ENCODE results near the gene BCL7A. TPM values are rescaled to one million over a fixed set of nuclear protein-coding genes. Genes with fewer than 3 reads are reported as not detected.

BCL7A gene
- polyA plus RNA-seq, 1 experiment, result 3.4 TPM

GRCh38 chr12:122003651-122004611 lies 17.8 kb upstream of the BCL7A start:
- CTCF ChIA-PET, result interaction anchor here (0.7 to 1.8 kb wide), 8 partner anchors 14 to 209 kb away, joined by 3 to 7 read pairs (median 4); partner anchors contain the start of gene BCL7A
- TF ChIP-seq CTCF (IDR thresholded peaks at IDR 0.05; ENCODE audit: insufficient read depth, low read depth, low read length), result no peak
- POLR2A ChIA-PET, result interaction anchor here (0.6 kb wide), 1 partner anchor 11 kb away, joined by 3 read pairs; no protein-coding TSS in a partner anchor

DNA sequence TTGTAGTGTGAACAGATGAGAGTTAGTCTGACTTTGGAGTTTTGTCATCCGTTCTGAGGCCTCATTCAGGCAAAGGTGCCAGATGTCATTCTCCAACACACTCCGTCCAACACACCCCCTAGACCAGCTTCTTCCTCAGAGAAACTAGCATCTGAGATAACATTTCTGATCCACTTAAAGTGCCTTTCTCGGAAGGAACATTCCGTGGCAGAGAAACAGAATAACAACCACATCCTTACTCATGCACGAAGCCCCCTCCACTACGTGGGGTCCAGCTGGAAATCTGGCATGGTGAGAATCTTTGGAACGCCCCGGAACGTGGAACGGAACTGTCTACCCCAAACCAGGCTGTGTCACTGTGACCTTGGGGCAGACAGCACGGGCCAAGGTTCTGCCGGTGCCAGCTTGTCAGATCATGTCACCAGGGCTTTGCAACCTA lies 17.0 kb upstream of the BCL7A start:
- ChIA-PET CTCF (interaction anchor here (1.1 to 1.3 kb wide), 4 partner anchors 15 to 33 kb away, joined by 3 to 6 read pairs (median 4); partner anchors contain the start of gene BCL7A), POLR2A (interaction anchor here (0.6 kb wide), 1 partner anchor 12 kb away, joined by 3 read pairs; no protein-coding TSS in a partner anchor)
- Histone ChIP-seq H3K36me3 (ENCODE audit: control insufficient read depth, insufficient read depth, low read length) (no peaks in the 10 kb centered on the region), H3K4me3 (ENCODE audit: low read depth, low read length) (no peak overlapping the region), H3K27me3 (ENCODE audit: control insufficient read depth, insufficient read depth, low read length) (no peaks in the 10 kb centered on the region)
- no peak for TF ChIP-seq CTCF (IDR thresholded peaks at IDR 0.05; ENCODE audit: insufficient read depth, low read depth, low read length)
- DNase-seq (ENCODE audit: low read depth), result no peak

More at GRCh38 chr12:122003651-122004611, 17.8 kb upstream of the BCL7A start:
- no peak for DNase-seq (ENCODE audit: low read depth)
- Histone ChIP-seq H3K4me3 (ENCODE audit: low read depth, low read length) (no peak overlapping the region), H3K36me3 (ENCODE audit: control insufficient read depth, insufficient read depth, low read length) (no peaks in the 10 kb centered on the region), H3K27me3 (ENCODE audit: control insufficient read depth, insufficient read depth, low read length) (no peaks in the 10 kb centered on the region)

DNA sequence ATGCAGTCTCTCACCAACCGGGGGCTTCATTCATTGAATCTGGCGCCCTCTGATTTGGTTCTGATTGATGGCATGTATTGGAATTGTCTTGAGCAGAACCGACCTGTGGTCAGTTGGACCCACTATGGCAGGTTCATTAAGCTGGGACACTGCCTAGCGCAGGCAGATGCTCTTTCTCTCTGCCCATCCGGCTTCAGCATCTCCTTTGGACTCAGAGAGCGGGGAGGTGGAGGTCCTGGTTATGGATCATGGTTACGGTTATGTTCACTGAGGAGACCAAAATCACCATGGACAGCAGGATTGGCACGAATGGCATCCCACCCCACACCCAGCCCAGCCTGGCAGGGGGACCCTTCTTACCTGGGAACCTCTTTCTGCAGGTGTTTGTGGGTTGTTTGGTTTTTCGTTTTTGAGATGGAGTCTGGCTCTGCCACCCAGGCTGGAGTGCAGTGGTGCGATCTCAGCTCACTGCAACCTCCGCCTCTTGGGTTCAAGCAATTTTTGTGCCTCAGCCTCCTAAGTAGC lies 16.4 kb upstream of the BCL7A start:
- Histone ChIP-seq H3K36me3 (ENCODE audit: control insufficient read depth, insufficient read depth, low read length) (no peaks in the 10 kb centered on the region), H3K27me3 (ENCODE audit: control insufficient read depth, insufficient read depth, low read length) (no peaks in the 10 kb centered on the region), H3K4me3 (ENCODE audit: low read depth, low read length) (no peak overlapping the region)
- CTCF ChIA-PET, result interaction anchor here (1.1 to 1.3 kb wide), 3 partner anchors 15 to 32 kb away, joined by 3 to 4 read pairs (median 4); partner anchors contain the start of gene BCL7A
- POLR2A ChIA-PET, result no interaction called here
- TF ChIP-seq CTCF (IDR thresholded peaks at IDR 0.05; ENCODE audit: insufficient read depth, low read depth, low read length), result no peak
- no peak for DNase-seq (ENCODE audit: low read depth)

DNA sequence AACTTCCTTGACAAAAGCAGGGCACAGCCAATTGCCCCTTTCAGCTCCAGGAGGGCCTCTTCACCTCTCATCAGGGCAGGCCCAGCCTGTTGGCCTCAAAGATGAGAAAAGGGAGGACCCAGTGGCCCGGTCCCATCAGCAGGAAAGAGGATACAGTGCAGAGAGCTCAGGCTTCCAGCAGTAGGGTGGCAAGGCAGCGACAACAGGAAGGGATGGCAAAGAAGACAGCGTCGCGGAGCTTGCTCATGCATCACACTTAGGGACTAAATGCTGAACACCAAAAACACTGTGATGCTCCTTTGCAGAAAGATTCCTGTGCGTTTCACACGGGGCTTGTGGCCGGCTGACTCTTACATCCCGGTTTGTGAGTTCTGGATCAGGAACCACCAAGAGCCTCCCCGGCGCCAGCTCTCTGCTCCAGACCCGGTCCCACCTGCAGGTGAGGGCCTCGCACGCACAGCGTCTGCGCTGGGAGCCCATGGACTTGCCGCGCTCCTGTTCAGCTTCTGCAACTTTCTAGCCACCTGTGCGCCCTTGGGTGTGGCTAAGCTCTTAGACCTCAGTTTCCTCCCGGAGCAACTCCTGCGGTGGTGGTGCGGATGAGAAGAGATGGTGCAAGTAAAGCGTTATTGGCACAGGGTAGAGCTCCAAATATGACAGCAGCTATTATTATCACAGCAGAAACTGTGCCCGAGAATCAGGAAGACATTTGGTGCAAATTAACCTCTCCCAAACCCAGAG lies 15.3 kb upstream of the BCL7A start:
- DNase-seq (ENCODE audit: low read depth), result no peak
- H3K27me3 ChIP-seq (ENCODE audit: control insufficient read depth, insufficient read depth, low read length), result no peaks in the 10 kb centered on the region
- ChIA-PET CTCF (interaction anchor here (0.6 to 1.6 kb wide), 3 partner anchors 12 to 26 kb away, joined by 3 to 4 read pairs (median 3); partner anchors contain the start of gene BCL7A), POLR2A (no interaction called here)
- H3K4me3 ChIP-seq (ENCODE audit: low read depth, low read length), result no peak overlapping the region
- no peak for TF ChIP-seq CTCF (IDR thresholded peaks at IDR 0.05; ENCODE audit: insufficient read depth, low read depth, low read length)
- H3K36me3 ChIP-seq (ENCODE audit: control insufficient read depth, insufficient read depth, low read length), result no peaks in the 10 kb centered on the region
